Gastrocnemius medialis (tissue), 4 donors: Measurements from ENCODE around the gene ASTN2. TPM values are rescaled to one million over a fixed set of nuclear protein-coding genes. Genes with fewer than 3 reads are reported as not detected.

Experiments
- ATAC-seq, 2 donors: fragments of 150-250 bp; one replicate each; pipeline ENCODE4 v1.9.1; 2016
- DNase-seq, 2 donors: peaks; one replicate each; pipeline ENCODE4 v3.0.0-alpha.2; 2019
- H3K27ac ChIP-seq, 4 donors: fragments of 200-600 bp; sonication (generic); 1 replicate in 1 of 4; 2 replicates in 3 of 4; pipeline ENCODE4 v1.5.1; 2016 to 2018; ENCODE audit warnings: mild to moderate bottlenecking in 2 of 4, moderate library complexity in 1 of 4
- H3K27me3 ChIP-seq, 3 donors: fragments of 200-600 bp; sonication (generic) in 2 of 3; 1 replicate in 1 of 3; 2 replicates in 2 of 3; pipeline versions ENCODE4 v1.5.1 to v1.6.0; 2016 to 2019; ENCODE audit warnings: mild to moderate bottlenecking in 1 of 3, moderate library complexity in 1 of 3
- H3K36me3 ChIP-seq, 2 donors: fragments of 200-600 bp; sonication (generic) in 1 of 2; one replicate each; pipeline ENCODE4 v1.5.1; 2017 to 2018
- H3K4me1 ChIP-seq, 2 donors: fragments of 200-600 bp; sonication (generic) in 1 of 2; one replicate each; pipeline ENCODE4 v1.5.1; 2016 to 2017; ENCODE audit warnings: mild to moderate bottlenecking in 2 of 2
- H3K4me3 ChIP-seq, 4 donors: fragments of 200-600 bp; sonication (generic) in 3 of 4; 1 replicate in 1 of 4; 2 replicates in 3 of 4; pipeline ENCODE4 v1.5.1; 2016 to 2019; ENCODE audit warnings: mild to moderate bottlenecking in 2 of 4
- H3K9me3 ChIP-seq, 3 donors: fragments of 200-600 bp; sonication (generic) in 2 of 3; 1 replicate in 1 of 3; 2 replicates in 2 of 3; pipeline ENCODE4 v1.5.1; 2016 to 2019
- POLR2A ChIP-seq, 2 donors: fragments of 450-650 bp; IDR thresholded peaks; one replicate each; pipeline ENCODE4 v1.6.1; 2017; ENCODE audit warnings: antibody characterized with exemption in 2 of 2, mild to moderate bottlenecking in 2 of 2, moderate library complexity in 2 of 2
- in situ Hi-C, 4 donors: fragments of 200-750 bp; cut with MboI; loops; one replicate each; pipeline versions ENCODE4 v1.15.0 to v1.8.0; 2017; ENCODE audit warnings: low sequenced_read_pairs in 4 of 4
- intact Hi-C: fragments of 100-400 bp; cut with DNase I; formaldehyde crosslinking; loops from one replicate; pipeline ENCODE4 v1.15.1; 2023; ENCODE audit warnings: low total_unique reads
- total RNA-seq, 4 donors: library from RNA; depleted of rRNA; stranded (reverse); fragments of >200 nt; gene quantifications; one replicate each; pipeline versions ENCODE4 v1.1.0 to v1.2.3, GENCODE V29; 2016
- TF ChIP-seq, protein P1 (sequence below), 5 experiments: fragments of 450-650 bp in 3 of 5; fragments of 200-600 bp in 2 of 5; sonication (generic) in 2 of 5; IDR thresholded peaks in 4 of 5; conservative IDR thresholded peaks in 1 of 5; 1 replicate in 4 of 5; 2 replicates in 1 of 5; pipeline ENCODE4 v1.5.1; 2016 to 2019; ENCODE audit warnings: antibody characterized with exemption in 5 of 5, mild to moderate bottlenecking in 3 of 5, moderate library complexity in 3 of 5

The ASTN2 gene
- total RNA-seq, 4 donors from 2014 or later = 2.5 to 4.6 (median 3.7) TPM

DNA sequence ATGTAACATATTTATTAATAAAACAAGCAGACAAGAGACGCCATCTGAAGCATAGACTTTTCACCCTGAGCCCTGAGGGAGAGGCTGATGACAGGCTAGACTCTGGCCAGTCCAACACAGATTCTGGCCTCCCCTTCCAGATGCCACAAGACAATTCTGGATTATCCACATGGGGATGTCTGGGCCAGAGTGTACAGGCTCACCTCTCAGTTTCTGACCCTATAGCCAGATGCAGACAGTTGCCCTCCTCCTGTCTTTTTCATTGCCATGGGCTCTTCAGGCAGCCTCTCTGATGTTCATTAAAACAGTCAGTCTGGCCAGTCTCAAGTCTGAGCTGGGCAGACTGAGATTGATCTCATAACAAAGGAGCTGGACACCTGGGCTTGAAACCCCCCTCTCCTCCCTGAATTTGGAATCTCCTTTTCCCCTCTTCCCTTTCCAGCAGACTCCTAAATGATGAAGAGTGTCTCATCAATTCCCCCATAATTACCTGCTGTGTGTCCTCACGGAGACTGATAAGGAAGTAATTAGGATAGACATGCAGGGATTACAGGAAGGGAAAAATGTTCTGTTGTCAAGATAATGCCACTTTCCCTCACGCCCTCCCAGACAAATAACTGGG lies 89.6 kb downstream of the ASTN2 start:
- Histone ChIP-seq H3K4me3 (no peak overlapping the region), H3K4me1 (no peaks in the 10 kb centered on the region), H3K27ac (no peak overlapping the region), H3K9me3 (no peaks in the 10 kb centered on the region), H3K27me3 (no peaks in the 10 kb centered on the region), H3K36me3 (no peaks in the 10 kb centered on the region)
- intact Hi-C loops = no loop called here
- no peak for ATAC-seq
- in situ Hi-C loops = no loop called here
- no peak for TF ChIP-seq POLR2A (IDR thresholded peaks at IDR 0.05)
- TF ChIP-seq, protein P1, sequence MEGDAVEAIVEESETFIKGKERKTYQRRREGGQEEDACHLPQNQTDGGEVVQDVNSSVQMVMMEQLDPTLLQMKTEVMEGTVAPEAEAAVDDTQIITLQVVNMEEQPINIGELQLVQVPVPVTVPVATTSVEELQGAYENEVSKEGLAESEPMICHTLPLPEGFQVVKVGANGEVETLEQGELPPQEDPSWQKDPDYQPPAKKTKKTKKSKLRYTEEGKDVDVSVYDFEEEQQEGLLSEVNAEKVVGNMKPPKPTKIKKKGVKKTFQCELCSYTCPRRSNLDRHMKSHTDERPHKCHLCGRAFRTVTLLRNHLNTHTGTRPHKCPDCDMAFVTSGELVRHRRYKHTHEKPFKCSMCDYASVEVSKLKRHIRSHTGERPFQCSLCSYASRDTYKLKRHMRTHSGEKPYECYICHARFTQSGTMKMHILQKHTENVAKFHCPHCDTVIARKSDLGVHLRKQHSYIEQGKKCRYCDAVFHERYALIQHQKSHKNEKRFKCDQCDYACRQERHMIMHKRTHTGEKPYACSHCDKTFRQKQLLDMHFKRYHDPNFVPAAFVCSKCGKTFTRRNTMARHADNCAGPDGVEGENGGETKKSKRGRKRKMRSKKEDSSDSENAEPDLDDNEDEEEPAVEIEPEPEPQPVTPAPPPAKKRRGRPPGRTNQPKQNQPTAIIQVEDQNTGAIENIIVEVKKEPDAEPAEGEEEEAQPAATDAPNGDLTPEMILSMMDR (IDR thresholded peaks at IDR 0.05 in 4 of 5, conservative IDR thresholded peaks at IDR 0.05 in 1 of 5) = no peak
- no peak for DNase-seq

DNA sequence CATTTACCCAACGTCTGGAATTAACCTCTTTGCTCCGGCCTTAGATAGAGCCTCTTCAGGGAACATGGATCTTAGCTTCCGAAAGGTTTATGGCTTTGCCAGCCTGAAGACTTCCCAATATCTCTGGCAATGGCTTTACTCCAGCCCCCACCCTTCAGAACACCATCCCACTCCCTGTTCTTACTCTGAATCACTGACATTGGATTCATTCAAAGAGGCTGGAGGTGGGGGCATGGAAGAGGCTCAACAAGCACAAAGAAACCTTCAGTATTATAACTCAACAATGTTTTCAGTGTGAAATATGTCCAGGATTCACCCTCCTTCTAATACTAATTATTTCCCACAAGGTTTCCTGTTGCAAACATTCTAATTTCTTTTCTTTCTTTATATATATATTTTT lies 91.5 kb downstream of the ASTN2 start:
- H3K9me3 ChIP-seq = no peaks in the 10 kb centered on the region
- no peaks in the 10 kb centered on the region for H3K27me3 ChIP-seq
- H3K36me3 ChIP-seq = no peaks in the 10 kb centered on the region
- H3K27ac ChIP-seq = no peak overlapping the region
- DNase-seq (no peak), ATAC-seq (no peak)
- no peaks in the 10 kb centered on the region for H3K4me1 ChIP-seq
- no peak overlapping the region for H3K4me3 ChIP-seq
- intact Hi-C loops = no loop called here
- no peak for TF ChIP-seq POLR2A (IDR thresholded peaks at IDR 0.05)
- TF ChIP-seq, protein P1 (IDR thresholded peaks at IDR 0.05 in 4 of 5, conservative IDR thresholded peaks at IDR 0.05 in 1 of 5) = no peak
- in situ Hi-C loops = no loop called here

DNA sequence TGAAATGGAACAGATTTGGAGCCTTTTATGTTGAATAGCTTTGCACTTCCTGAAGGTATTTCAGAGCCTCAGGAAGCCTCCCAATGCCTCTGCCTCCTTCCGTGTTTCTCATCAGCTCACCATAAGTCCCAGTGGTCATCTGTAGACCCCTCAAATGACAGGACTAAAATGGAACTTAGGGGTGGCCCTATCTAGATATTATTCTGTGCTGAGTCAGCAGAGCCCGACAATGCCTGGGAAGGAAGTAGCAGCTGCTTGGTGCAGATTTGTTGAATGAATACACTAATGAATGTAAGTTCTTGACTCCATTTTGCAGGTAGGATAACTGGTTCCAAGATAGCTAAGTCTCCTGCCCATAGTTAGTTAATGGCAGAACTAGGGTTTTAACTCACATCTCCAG lies 97.7 kb downstream of the ASTN2 start:
- no peaks in the 10 kb centered on the region for H3K36me3 ChIP-seq
- no peak for ATAC-seq
- in situ Hi-C loops = no loop called here

DNA sequence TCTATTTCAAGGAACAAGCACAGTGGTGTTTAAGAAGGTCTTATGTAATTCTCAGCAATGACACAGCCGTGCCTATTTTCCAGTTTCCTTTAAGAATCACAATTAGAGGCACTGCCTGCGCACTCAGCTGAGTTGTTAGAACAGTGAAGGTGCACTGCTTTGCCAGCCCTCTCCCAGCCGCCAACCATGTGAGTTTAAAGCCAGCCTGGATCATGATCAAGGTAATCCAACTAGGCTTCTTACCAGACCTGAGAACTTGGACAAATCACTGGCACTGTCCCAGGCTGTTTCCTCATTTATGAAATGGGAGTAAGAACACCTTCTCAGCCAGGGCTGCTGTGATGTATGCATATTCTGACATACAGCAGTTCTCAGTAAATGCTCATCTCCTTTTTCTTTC lies 99.6 kb downstream of the ASTN2 start:
- Histone ChIP-seq H3K27ac (no peak overlapping the region), H3K9me3 (no peaks in the 10 kb centered on the region), H3K4me3 (no peak overlapping the region), H3K27me3 (no peaks in the 10 kb centered on the region), H3K36me3 (no peaks in the 10 kb centered on the region), H3K4me1 (peaks cover 2 to 3% of the 10 kb centered on the region in 2 donors)
- in situ Hi-C loops = no loop called here
- DNase-seq = peak; percentile 69 to 75
- intact Hi-C loops = no loop called here
- peak; percentile 93 to 99 for ATAC-seq
- TF ChIP-seq, protein P1 (IDR thresholded peaks at IDR 0.05 in 4 of 5, conservative IDR thresholded peaks at IDR 0.05 in 1 of 5) = no peak
- TF ChIP-seq POLR2A (IDR thresholded peaks at IDR 0.05) = no peak

More for the DNA sequence above, 97.7 kb downstream of the ASTN2 start:
- intact Hi-C loops = no loop called here
- Histone ChIP-seq H3K9me3 (no peaks in the 10 kb centered on the region), H3K27ac (no peak overlapping the region), H3K27me3 (no peaks in the 10 kb centered on the region), H3K4me3 (no peak overlapping the region), H3K4me1 (peaks cover 2 to 3% of the 10 kb centered on the region in 2 donors)
- no peak for TF ChIP-seq POLR2A (IDR thresholded peaks at IDR 0.05)
- TF ChIP-seq, protein P1 (IDR thresholded peaks at IDR 0.05 in 4 of 5, conservative IDR thresholded peaks at IDR 0.05 in 1 of 5) = no peak
- no peak for DNase-seq

DNA sequence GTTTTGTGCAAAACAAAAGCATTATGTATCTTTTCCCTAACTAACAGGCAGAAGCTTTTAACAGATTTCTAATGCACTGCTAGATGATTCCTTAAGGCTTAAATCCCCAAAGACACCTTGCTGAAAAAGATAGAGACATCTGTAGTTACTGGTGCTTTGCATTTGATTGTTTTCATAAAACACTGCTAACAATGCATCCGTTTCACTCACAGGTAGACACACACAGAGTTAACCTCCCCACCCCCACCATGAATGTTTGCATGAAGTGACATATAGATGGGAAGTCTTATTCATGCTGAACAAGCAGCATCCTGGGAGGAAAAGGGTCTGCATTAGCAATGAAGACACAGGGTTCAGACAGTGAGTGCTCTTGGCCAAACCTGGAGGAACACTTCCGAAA lies 100.9 kb downstream of the ASTN2 start:
- ATAC-seq (no peak), DNase-seq (no peak)
- H3K36me3 ChIP-seq = no peaks in the 10 kb centered on the region
- H3K4me3 ChIP-seq = no peak overlapping the region
- intact Hi-C loops = no loop called here
- TF ChIP-seq POLR2A (IDR thresholded peaks at IDR 0.05) = no peak
- TF ChIP-seq, protein P1 (IDR thresholded peaks at IDR 0.05 in 4 of 5, conservative IDR thresholded peaks at IDR 0.05 in 1 of 5) = no peak
- H3K27ac ChIP-seq = no peak overlapping the region
- no peaks in the 10 kb centered on the region for H3K9me3 ChIP-seq
- in situ Hi-C loops = no loop called here
- H3K4me1 ChIP-seq = peaks cover 2 to 3% of the 10 kb centered on the region in 2 donors
- H3K27me3 ChIP-seq = no peaks in the 10 kb centered on the region
